Measurements from ENCODE around the gene NRG2.

Gene NRG2

GRCh38 chr5:140042643-140043507, at the start of gene NRG2:
TSS of gene NRG2 (minus strand) at chr5:140043299.
- peak; percentile 12 to 16 (median 15) for DNase-seq (ENCODE audit: low read depth in 2 of 3, low spot score in 1 of 3)

DNA sequence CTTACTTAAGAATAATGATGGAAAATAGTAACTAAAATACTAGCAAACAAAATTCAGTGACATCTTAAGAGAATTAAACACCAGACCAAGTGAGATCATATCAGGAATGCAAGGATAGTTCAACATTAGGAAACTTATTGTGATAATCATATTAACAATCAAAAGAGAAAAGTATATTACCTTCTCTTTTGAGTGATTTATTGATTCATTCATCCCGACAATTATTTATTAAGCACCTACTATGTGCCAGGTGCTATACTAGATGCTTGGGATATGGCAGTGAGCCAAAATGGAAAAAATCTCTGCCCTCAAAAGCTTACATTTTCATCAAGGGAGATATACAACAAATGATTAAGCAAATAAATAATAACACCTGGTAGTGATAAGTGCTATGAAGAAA, 47.2 kb upstream of the NRG2 start:
- DNase-seq (ENCODE audit: low read depth in 2 of 3, low spot score in 1 of 3), result no peak

DNA sequence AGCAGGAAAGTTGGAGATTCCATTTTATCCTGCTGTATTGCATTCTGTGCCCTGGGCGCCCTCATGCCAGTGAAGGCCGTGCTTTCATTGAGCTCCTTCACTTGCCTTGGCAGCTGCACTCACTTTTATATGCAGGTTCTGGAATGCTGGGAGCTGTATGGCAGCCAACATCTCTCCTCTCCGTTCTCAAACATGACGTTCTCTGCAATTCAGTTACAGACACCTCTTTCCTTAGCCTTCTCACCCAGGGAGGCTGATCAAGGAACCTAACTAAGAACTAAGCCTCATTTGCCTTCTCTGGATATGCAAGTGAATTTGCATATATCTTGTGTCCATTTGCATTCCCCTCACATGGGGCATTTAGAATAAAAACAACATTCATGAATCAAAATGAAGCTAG, 41.4 kb upstream of the NRG2 start:
- DNase-seq (ENCODE audit: low read depth in 2 of 3, low spot score in 1 of 3), result no peak

DNA sequence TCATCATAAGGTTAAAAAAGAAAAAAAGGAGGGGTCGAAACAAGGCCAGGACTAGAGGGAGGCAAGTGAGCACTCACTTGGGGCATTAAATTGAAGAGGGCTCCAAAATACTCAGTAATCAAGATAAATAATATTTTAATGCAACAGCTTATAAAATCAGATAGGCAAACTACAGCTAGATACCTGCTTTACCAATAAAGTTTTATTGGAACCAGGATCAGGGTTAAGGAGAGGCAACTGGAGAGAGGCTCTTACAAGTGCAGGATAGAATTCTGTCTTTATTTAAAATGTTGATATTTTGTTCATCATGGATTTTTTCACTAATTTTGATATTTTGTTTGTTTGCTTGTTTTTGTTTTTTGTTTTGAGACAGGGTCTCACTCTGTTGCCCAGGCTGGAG, 40.6 kb upstream of the NRG2 start:
- DNase-seq (ENCODE audit: low read depth in 2 of 3, low spot score in 1 of 3), result no peak

DNA sequence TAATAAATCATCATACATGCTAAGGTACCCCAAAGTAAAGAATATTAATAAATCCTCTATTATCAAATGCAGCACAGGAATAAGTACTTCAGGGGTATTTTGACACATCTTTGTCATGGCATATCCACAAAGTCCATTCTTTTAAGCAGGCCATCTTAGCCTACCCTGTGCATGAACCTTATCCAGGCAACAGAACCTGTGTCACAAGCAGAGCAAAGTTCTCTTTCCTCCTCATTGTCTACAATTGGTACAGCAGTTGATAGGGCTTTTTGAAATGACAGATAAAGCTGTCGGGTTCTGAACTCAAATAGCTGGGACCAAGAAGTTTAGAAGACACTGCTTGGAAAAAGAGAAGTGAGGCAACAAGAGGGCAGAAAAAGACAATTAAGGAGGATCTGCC, 40.0 kb upstream of the NRG2 start:
- DNase-seq (ENCODE audit: low read depth in 2 of 3, low spot score in 1 of 3), result no peak

DNA sequence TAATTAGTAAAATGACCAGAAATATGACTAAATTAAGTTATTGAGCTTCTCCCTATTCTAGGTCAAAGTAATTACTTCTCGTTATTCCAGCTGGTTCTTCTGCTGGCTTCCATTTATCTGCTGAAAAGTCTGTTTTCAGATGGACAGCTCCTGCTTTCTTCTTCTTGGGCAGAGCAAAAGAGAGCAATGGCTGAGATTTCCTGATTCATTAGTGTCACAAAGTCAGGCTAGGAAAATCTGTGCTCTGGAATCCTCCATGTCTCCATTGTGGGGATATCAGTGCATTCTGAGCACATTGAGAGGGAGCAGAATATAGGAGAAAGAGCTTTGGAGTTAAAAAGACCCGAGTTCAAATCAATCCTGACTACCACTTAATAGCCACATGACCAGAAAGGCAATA, 33.7 kb upstream of the NRG2 start:
- DNase-seq (ENCODE audit: low read depth in 2 of 3, low spot score in 1 of 3), result no peak

DNA sequence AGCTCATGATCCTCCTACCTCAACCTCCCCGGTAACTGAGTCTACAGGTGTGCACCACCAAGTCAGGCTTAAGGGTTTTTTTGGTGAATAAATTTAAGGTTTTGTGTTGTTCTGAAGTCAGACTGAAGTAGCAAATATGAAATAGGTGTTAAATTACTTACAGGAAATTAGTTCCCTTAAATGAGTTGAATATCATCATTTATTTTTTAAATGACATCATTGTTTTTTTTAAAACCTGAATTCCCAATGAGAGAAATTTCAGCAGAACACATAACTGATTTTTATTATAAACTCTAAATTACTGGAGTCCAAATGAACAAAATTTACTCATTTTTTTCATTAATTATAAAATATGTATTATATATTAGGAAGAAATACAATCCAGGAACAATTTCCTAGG, 33.0 kb upstream of the NRG2 start:
- no peak for DNase-seq (ENCODE audit: low read depth in 2 of 3, low spot score in 1 of 3)

- DNase-seq (ENCODE audit: low read depth in 2 of 3, low spot score in 1 of 3), result no peak
Observed at GRCh38 chr5:140075371-140075770, 32.3 kb upstream of the NRG2 start.

GRCh38 chr5:140073296-140073695, 30.2 kb upstream of the NRG2 start:
- DNase-seq (ENCODE audit: low read depth in 2 of 3, low spot score in 1 of 3), result no peak

DNA sequence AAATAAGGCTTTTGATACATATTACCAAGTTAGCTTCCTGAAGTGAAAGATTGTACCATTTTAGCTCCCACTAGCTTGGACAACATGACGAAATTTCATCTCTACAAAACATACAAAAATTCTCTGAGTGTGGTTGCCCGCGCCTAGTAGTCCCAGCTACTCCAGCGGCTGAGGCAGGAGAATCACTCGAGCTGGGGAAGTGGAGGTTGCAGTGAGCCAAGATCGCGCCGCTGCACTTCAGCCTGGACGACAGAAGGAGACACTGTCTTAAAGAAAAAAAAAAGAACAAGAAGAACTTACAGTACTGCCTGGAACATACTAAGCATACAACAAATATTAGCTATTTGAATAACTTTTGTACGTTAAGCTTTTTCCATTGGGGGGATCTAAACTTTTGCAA, 29.7 kb upstream of the NRG2 start:
- no peak for DNase-seq (ENCODE audit: low read depth in 2 of 3, low spot score in 1 of 3)

GRCh38 chr5:140060816-140061215, 17.7 kb upstream of the NRG2 start:
- DNase-seq (ENCODE audit: low read depth in 2 of 3, low spot score in 1 of 3), result no peak

GRCh38 chr5:140058212-140058932, 15.3 kb upstream of the NRG2 start:
- DNase-seq (ENCODE audit: low read depth in 2 of 3, low spot score in 1 of 3), result no peak

DNA sequence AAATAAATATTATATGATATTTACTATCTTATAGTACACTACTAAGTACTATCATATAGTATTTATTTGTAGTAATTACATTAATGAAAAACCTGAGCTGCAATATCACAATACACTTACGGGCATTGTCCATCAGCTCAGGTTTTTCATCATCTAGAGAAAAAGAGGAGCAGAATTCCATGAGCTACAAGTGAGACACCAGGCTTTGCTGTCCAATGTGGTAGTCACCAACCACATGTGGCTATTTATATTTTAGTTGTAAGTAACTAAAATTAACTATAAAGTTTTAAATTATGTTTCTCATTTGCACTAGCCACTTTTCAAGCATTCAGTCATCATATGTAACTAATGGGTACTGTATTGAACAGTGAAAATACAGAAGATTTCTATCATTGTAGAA, 13.8 kb upstream of the NRG2 start:
- DNase-seq (ENCODE audit: low read depth in 2 of 3, low spot score in 1 of 3), result no peak

GRCh38 chr5:140055152-140055551, 12.1 kb upstream of the NRG2 start:
- no peak for DNase-seq (ENCODE audit: low read depth in 2 of 3, low spot score in 1 of 3)

- DNase-seq (ENCODE audit: low read depth in 2 of 3, low spot score in 1 of 3), result no peak
Observed at GRCh38 chr5:140054086-140054689, 11.1 kb upstream of the NRG2 start.

DNA sequence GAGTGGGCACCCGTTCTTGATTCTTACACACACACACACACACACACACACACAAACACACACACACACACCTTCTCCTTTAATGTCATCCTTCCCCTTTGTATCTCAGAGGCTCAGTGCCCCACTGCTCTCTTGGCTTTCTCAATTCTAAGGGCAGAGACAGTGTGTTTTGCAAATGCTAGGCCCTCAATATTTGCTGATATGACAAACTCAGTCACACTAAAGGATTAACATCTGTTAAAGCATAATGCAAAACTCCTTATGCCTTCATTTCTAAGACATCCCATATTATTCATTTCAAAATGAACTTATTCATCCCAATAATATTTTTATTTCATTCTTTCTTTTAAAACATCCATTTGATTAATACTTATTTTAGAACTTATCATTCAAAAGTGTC, 8.9 kb upstream of the NRG2 start:
- no peak for DNase-seq (ENCODE audit: low read depth in 2 of 3, low spot score in 1 of 3)

DNA sequence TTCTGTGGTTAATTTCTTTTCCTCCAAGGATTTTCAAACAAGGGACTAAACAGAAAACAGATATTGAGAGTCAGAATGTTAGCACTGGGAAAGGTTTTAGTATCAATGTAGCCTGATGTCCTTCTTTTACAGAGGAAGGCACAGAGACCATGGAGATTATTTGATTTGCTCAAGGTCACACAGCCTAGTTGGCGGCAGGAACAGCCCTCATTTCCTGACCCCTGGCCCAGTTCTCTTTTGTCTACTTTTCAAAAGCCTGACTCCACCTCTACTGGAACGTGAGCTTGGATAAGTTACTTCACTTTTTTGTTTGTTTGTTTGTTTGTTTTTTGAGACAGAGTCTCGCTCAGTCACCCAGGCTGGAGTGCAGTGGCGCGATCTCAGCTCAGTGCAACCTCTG, 6.6 kb upstream of the NRG2 start:
- no peak for DNase-seq (ENCODE audit: low read depth in 2 of 3, low spot score in 1 of 3)

GRCh38 chr5:140049205-140049604, 6.1 kb upstream of the NRG2 start:
- DNase-seq (ENCODE audit: low read depth in 2 of 3, low spot score in 1 of 3), result no peak

- DNase-seq (ENCODE audit: low read depth in 2 of 3, low spot score in 1 of 3), result no peak
Observed at GRCh38 chr5:140044041-140044440, 942 bp upstream of the NRG2 start.

DNA sequence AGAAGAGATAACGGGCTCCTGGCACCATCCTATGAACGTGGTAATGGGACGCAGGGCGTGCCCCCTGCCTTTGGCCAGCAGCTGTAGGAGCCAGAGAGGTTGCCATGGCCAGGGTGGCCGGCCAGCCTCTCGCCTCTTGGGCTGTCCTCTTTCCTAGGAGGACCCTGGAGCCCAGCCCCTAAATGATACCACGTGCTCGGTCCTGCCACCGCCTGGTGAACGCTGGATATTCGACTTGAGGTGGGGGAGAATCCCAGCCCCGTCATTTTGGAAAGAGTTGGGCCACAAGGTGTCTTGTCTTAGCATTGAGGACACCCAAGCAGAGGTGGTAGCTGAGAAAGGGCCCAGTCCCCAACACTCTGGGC, 391 bp upstream of the NRG2 start:
- peak in 1 of 3 donors; percentile 6 for DNase-seq (ENCODE audit: low read depth in 2 of 3, low spot score in 1 of 3)

DNA sequence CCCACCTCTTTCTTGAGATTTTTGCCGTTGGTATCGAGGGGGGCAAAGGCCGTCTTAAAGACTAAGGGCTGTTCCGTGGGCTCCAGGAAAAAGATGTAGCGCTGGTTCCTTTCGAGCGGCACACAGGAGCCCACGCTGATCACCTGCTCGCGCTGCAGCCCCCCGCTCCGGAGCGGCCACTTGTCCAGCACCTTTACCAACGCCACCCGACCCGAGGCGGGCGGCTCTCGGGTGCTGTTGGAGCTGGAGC, 781 bp downstream of the NRG2 start:
- no peak for DNase-seq (ENCODE audit: low read depth in 2 of 3, low spot score in 1 of 3)
